Lung (tissue), 12 donors: ENCODE results near the gene B4GALT5. TPM values are rescaled to one million over a fixed set of nuclear protein-coding genes. Genes with fewer than 3 reads are reported as not detected.

ENCODE experiments used
- ATAC-seq: fragments of 200-7000 bp; cut with Tn5 transposase; one replicate; pipeline ENCODE4 v1.9.1; 2020; ENCODE audit warnings: moderate number of reproducible peaks; ENCODE audit not compliant: insufficient read depth, low FRiP score
- DNase-seq, 3 donors: peaks; one replicate each; pipeline ENCODE4 v3.0.0-alpha.2; 2013 to 2017
- H3K27ac ChIP-seq, 2 donors: one replicate each; pipeline ENCODE4 v1.5.1; 2013; ENCODE audit warnings: mild to moderate bottlenecking in 2 of 2, moderate library complexity in 2 of 2, control low read depth in 1 of 2, inconsistent platforms in 1 of 2, low read depth in 1 of 2, low read length in 1 of 2
- H3K27me3 ChIP-seq, 3 donors: one replicate each; pipeline ENCODE4 v1.5.1; 2013; ENCODE audit warnings: low read length in 2 of 3; ENCODE audit not compliant: control insufficient read depth in 3 of 3, insufficient read depth in 3 of 3
- H3K36me3 ChIP-seq, 4 donors: one replicate each; pipeline ENCODE4 v1.5.1; 2013; ENCODE audit warnings: low read length in 4 of 4, mild to moderate bottlenecking in 1 of 4, moderate library complexity in 1 of 4; ENCODE audit not compliant: control insufficient read depth in 4 of 4, insufficient read depth in 4 of 4
- H3K4me1 ChIP-seq, 5 donors: one replicate each; pipeline ENCODE4 v1.5.1; 2013; ENCODE audit warnings: low read length in 5 of 5, mild to moderate bottlenecking in 2 of 5, moderate library complexity in 1 of 5; ENCODE audit not compliant: control insufficient read depth in 5 of 5, insufficient read depth in 5 of 5
- H3K4me3 ChIP-seq: one replicate; pipeline ENCODE4 v1.5.1; 2013; ENCODE audit warnings: mild to moderate bottlenecking, control low read depth, moderate library complexity
- H3K9ac ChIP-seq, 2 donors: one replicate each; pipeline ENCODE4 v1.5.1; 2013; ENCODE audit warnings: low read length in 2 of 2, control low read depth in 1 of 2; ENCODE audit not compliant: insufficient read depth in 1 of 2
- H3K9me3 ChIP-seq, 4 donors: one replicate each; pipeline ENCODE4 v1.5.1; 2013; ENCODE audit warnings: low read length in 3 of 4, mild to moderate bottlenecking in 1 of 4, moderate library complexity in 1 of 4; ENCODE audit not compliant: control insufficient read depth in 4 of 4, insufficient read depth in 3 of 4
- CTCF ChIP-seq: IDR thresholded peaks from 2 replicates; pipeline ENCODE4 v1.5.1; 2012; ENCODE audit warnings: mild to moderate bottlenecking; ENCODE audit errors: control extremely low read depth, extremely low read depth
- WGBS, 2 donors: extraction: QIAGEN DNeasy Blood & Tissue Kit; methylation state at CpG; one replicate each; pipeline ENCODE4 v1.1.7; 2013; 5-methylcytosine and 5-hydroxymethylcytosine counted together
- polyA plus RNA-seq, 2 donors: library from polyadenylated mRNA; stranded (reverse); fragments of 200-250 nt; gene quantifications; one replicate each; pipeline ENCODE4 v1.2.1, GENCODE V29; 2013
- total RNA-seq, 2 donors: library from RNA; depleted of rRNA in 1 of 2; stranded (reverse); fragments of >200 nt in 1 of 2; gene quantifications; one replicate each; pipeline ENCODE4 v1.2.1, GENCODE V29; 2014 to 2021
- donor health status: control.
- donor health status: control.
- donor health status: Bipolar disorder and iron deficiency.
- donor health status: healthy.
- donor health status: DM: yes; HTN: yes; CAD: no.

B4GALT5 gene
- total and polyA plus RNA-seq, 4 donors: 13.9 to 56.7 (median 41.9) TPM

GRCh38 chr20:49740807-49741206 is 27.1 kb upstream of the B4GALT5 start:
- H3K4me3 ChIP-seq: no peak overlapping the region
- H3K9ac ChIP-seq: no peak overlapping the region
- ATAC-seq: no peak
- H3K27me3 ChIP-seq: no peaks in the 10 kb centered on the region
- no peaks in the 10 kb centered on the region for H3K9me3 ChIP-seq
- H3K27ac ChIP-seq: no peak overlapping the region
- DNase-seq: no peak
- no peak for TF ChIP-seq CTCF
- no peaks in the 10 kb centered on the region for H3K4me1 ChIP-seq
- H3K36me3 ChIP-seq: no peaks in the 10 kb centered on the region
- 89% methylated on average over 5 of the region's 5 CpGs for WGBS, 2 donors

GRCh38 chr20:49739042-49739441 is 25.4 kb upstream of the B4GALT5 start:
- no peak for DNase-seq

GRCh38 chr20:49737260-49737659 is 23.6 kb upstream of the B4GALT5 start:
- WGBS, 2 donors: 50 to 58% methylated on average over 2 of the region's 2 CpGs
- Histone ChIP-seq H3K4me1 (no peaks in the 10 kb centered on the region), H3K9me3 (no peaks in the 10 kb centered on the region), H3K4me3 (no peak overlapping the region), H3K9ac (no peak overlapping the region), H3K27ac (no peak overlapping the region), H3K27me3 (no peaks in the 10 kb centered on the region), H3K36me3 (no peaks in the 10 kb centered on the region)
- ATAC-seq (no peak), DNase-seq (no peak)
- TF ChIP-seq CTCF: no peak

More at GRCh38 chr20:49739042-49739441, 25.4 kb upstream of the B4GALT5 start:
- Histone ChIP-seq H3K36me3 (no peaks in the 10 kb centered on the region), H3K4me3 (no peak overlapping the region), H3K9ac (no peak overlapping the region), H3K27ac (no peak overlapping the region), H3K27me3 (no peaks in the 10 kb centered on the region), H3K9me3 (no peaks in the 10 kb centered on the region), H3K4me1 (no peaks in the 10 kb centered on the region)
- no peak for ATAC-seq
- WGBS, 2 donors: 80 to 92% methylated on average over 6 of the region's 6 CpGs
- TF ChIP-seq CTCF: no peak

- no peaks in the 10 kb centered on the region for H3K36me3 ChIP-seq
- no peaks in the 10 kb centered on the region for H3K9me3 ChIP-seq
- WGBS, 2 donors: 51 to 81% methylated on average over 3 of the region's 3 CpGs
- H3K4me3 ChIP-seq: no peak overlapping the region
- TF ChIP-seq CTCF: no peak
- H3K9ac ChIP-seq: no peak overlapping the region
- H3K27ac ChIP-seq: no peak overlapping the region
- no peaks in the 10 kb centered on the region for H3K27me3 ChIP-seq
- ATAC-seq (no peak), DNase-seq (no peak)
- peaks cover 0 to 3% (median 0%) of the 10 kb centered on the region in 5 donors for H3K4me1 ChIP-seq
These were observed 16.1 kb upstream of the B4GALT5 start for GRCh38 chr20:49729780-49730179.
